NCI-H2029 (cell line): ENCODE data around the gene UBE2L6.

Experiments
- DNase-seq: peaks from one replicate; lab custom pipeline; 2025; lab: John Stamatoyannopoulos, UW

UBE2L6 gene

GRCh38 chr11:57567515-57568329 is at the start of gene UBE2L6:
UBE2L6 (minus strand) TSS chr11:57567672; CDS start chr11:57567611, 61 bp downstream.
- no peak for DNase-seq

- no peak for DNase-seq
Observed at GRCh38 chr11:57616595-57616994, 49.1 kb upstream of the UBE2L6 start.

- DNase-seq, result no peak
Observed at GRCh38 chr11:57615308-57615707, 47.8 kb upstream of the UBE2L6 start.

GRCh38 chr11:57614234-57614772 is 46.8 kb upstream of the UBE2L6 start:
- no peak for DNase-seq

GRCh38 chr11:57610170-57610569 is 42.7 kb upstream of the UBE2L6 start:
- DNase-seq, result no peak

GRCh38 chr11:57605028-57605420 is 37.6 kb upstream of the UBE2L6 start:
- DNase-seq, result no peak

- DNase-seq, result no peak
Observed at GRCh38 chr11:57604296-57605027, 37.0 kb upstream of the UBE2L6 start.

- no peak for DNase-seq
Observed at GRCh38 chr11:57601297-57601696, 33.8 kb upstream of the UBE2L6 start.

GRCh38 chr11:57599381-57599780 is 31.9 kb upstream of the UBE2L6 start:
- DNase-seq, result no peak

- DNase-seq, result no peak
Observed at GRCh38 chr11:57598831-57599155, 31.3 kb upstream of the UBE2L6 start.

GRCh38 chr11:57597916-57598830 is 30.7 kb upstream of the UBE2L6 start:
- no peak for DNase-seq

GRCh38 chr11:57597461-57597915 is 30.0 kb upstream of the UBE2L6 start, which contains the start of gene SERPING1:
SERPING1 (plus strand) TSS chr11:57597685; CDS start chr11:57598271, 586 bp downstream.
- no peak for DNase-seq

- no peak for DNase-seq
Observed at GRCh38 chr11:57596266-57596885, 28.9 kb upstream of the UBE2L6 start.

- no peak for DNase-seq
Observed at GRCh38 chr11:57588046-57588710, 20.7 kb upstream of the UBE2L6 start.

- DNase-seq, result no peak
Observed at GRCh38 chr11:57586711-57587245, 19.3 kb upstream of the UBE2L6 start.

GRCh38 chr11:57585301-57585700 is 17.8 kb upstream of the UBE2L6 start:
- DNase-seq, result no peak

- DNase-seq, result no peak
Observed at GRCh38 chr11:57584341-57584740, 16.9 kb upstream of the UBE2L6 start.

GRCh38 chr11:57574061-57574460 is 6.6 kb upstream of the UBE2L6 start:
- no peak for DNase-seq

GRCh38 chr11:57571606-57572005 is 4.1 kb upstream of the UBE2L6 start:
- no peak for DNase-seq

GRCh38 chr11:57568330-57568766 is 876 bp upstream of the UBE2L6 start:
- DNase-seq, result peak; percentile 62
